Activated naive CD4-positive, alpha-beta T cell treated with Interleukin-2 at 50 U/mL for 16 hours (primary cell): ENCODE measurements around the gene C10orf53.
"Not testable (repeated sequence)": the region's sequence is repeated elsewhere in the genome, so short reads cannot be mapped to it uniquely, and the experiment has no call there.

Source experiments
- DNase-seq: peaks from one replicate; pipeline ENCODE4 v3.0.0-alpha.2; 2020

C10orf53 gene

DNA sequence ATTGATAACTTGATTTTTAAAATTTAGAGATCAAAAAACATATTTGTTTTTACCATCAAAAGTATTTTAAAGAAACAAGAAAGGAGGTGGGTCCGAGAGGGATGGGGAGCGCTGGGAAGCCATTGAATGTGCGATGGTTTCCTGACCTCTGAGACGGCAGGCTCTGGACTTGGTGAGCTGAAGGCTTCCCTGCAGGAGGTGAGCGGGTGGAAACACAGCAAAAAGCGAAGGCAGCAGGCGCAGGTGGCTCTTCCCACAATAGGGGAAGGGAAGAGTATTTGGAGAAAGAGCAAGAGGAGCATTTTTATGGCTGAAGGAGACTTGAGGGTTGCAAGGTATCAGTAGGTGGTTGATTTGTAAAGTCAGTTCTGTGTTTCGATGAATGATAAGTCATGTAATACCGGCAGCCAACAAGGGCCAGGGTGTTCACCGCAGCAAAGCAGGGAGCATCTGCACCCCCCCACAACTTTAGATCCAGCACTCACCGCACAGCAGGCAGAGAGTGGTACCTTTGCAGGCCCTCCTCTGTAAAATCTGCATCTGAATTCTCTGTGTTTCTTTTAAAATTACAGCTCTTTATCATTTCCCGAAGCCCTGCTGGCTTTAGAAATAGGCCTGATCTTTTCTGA is 10.5 kb downstream of the C10orf53 start:
- DNase-seq = no peak

DNA sequence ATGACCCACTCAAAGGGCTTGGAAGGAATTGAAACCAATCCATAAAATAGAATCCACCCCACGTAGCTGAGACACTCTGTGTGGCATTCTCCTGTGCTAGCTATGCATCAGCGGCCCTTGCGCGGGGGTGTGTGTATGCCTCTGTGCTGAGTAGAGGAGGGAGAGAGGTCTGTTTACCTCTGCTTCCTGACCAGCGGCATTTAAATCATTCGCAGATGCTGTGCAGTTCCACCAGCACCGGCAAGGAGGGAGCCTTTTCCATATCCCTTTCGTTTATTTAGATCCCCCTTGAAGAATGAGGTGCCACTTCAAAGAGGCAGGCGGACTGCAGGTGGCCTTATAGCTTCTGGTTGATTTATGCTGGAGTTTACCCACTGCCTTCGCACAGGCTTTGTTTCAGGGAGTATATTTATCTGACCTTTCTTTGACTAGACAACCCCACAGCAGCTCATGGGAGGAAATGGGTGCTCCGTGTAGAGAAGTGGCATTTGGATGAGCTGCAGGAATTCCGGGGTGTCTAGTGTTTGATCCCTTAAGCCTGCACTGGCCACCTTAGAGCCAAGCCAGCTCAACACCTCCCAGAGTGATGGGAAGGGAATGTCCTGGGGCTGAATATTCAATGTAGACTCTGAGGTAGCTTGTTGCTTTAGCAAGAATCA is 11.4 kb downstream of the C10orf53 start:
- DNase-seq = no peak

DNA sequence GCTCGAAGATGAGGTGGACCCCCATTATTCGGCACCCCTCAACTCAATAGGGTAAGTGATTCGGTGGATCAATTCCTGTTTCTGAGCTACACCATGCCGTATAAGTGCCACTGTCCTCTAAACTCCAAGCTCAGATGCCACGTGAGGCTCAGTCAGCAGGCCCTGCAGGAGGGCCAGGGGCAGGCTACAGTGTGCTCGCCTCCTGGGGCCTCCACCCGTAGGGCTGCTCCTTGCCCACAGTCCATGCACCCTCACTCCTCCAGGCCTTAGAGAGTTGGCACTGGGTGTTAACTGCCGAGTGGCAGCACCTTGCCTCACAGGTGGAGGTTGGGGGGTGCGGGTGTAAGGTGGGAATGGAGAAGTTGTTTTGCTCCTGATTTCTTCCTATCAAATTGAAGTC is 12.1 kb downstream of the C10orf53 start:
- DNase-seq = no peak

DNA sequence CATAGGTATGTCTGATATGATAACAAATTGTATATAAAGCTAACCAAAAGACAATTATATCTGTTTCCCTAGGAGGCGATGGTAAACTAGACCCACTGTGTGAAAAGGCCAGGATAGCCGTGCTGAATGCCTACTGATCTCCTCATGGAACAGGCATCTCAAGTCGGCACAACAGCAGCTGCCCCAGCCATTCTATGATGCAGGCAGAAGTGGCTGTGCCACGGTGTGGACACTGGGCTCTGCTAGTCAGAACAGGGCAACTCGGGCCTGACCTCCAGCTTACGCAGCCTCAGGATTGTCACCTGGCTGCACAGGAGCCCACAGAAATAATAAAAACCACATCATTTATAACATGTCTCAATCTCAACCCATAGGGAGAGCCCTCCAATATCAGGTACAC is 15.0 kb downstream of the C10orf53 start:
- no peak for DNase-seq

DNA sequence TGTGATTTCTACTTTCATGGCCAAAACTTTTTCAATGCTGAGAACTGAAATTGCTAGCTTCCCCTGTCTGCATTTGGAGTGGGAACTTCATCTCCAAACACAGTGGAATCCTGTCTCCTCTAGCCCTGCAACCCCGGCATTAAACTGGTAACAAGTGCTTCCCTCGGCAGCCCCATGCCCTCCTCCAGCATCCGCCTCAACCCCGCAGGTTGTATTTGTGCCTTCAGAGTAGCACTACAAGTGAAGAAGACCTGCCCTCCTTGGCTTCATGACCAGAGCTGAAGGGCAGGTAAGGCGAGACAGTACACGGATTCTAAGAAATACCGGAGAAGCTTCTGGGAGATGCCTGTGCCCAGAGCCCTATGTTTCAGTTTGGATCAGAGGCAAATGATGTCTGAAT is 16.9 kb downstream of the C10orf53 start:
- no peak for DNase-seq

DNA sequence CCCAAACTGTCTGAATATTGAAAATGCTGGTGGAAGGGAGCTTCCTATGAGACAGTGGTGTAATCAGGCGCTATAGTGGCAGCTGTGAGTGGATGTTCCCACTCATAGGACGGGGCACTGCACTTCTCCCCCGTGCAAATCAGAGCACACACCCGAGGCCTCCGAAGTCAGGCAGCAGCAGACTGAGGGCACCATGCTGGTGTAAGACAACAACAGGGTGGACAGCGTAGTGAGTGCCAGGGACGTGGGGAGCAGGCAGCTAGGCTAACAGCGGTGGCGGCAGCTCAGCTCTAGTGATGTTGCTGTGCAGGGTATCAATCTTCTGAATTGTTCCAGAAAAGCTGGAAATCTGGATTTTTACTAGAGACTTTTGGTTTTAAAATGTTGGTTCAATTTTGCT is 19.2 kb downstream of the C10orf53 start:
- no peak for DNase-seq

DNA sequence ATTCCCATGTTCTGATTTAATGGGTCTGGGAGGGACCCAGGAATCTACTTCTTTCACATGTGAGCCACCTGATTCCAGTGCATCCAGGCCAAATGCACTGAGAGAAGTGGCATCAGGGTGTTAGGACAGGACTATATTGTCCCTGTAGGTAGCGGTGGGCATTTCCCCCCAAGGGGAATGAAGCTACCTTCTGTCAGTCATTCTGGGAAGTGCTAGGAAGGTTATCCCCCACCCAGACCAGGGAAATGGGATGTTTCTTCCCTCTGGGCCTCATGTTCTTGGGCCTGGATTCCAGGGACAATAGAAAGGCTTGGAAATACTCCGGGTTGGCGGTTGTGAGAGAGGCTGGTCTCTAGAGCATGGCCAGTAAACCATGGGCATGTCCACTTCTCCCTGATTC is 20.8 kb downstream of the C10orf53 start:
- no peak for DNase-seq

DNA sequence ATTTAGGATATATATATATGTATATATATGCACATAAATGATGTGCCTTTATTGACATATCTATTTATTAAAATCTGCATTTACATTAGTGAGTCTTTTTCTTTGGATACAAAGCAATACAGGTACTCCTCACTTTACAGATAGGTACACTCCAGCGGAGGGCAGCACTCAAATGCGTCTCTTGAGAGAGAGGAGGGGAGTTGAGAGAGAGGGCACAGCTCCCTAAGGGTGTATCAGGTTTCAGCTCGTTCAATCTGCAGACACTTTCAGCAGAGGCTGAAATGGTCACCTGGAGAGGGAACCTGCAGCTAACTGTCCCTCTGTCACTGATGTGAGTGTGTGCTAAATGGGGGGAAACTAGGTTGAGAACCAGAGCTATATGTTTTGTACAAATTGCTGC is 21.5 kb downstream of the C10orf53 start:
- DNase-seq = no peak

DNA sequence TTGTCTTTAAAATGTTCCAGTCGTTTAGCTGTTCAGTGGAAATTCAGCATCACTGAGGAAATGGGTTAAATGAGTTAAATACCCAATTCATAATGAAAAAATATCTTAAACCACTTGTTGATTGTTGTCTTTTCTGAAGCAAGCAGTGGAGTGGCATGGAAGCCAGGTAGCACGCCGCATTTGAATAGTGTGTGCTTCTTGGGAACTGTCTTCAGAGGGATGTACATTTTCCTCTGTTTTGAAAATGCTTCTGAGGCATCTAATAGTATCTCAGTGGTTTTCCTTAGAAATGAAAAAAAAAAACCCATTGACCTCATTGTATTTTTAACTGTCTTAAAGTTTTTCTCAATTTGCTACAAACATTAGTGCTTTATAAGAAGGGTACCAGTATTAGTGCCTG is 28.1 kb downstream of the C10orf53 start:
- no peak for DNase-seq

DNA sequence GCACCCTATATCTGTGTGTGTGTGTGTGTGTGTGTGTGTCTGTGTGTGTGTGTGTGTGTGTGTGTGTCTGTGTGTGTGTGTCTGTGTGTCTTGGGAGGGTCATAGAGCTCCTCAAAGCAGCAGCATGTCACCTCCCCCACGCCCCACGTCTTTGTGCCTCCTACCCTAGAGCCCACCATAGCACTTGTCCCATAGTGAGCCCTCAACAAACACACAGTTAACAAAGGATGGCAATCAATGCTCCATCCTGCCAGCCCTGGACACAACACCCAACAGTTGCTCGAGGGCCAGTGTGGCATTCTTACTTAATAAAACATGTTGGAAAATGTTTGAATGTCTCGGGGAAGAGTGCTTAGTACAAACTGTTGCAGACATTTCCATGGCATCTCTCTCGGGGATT is 30.5 kb downstream of the C10orf53 start:
- no peak for DNase-seq

DNA sequence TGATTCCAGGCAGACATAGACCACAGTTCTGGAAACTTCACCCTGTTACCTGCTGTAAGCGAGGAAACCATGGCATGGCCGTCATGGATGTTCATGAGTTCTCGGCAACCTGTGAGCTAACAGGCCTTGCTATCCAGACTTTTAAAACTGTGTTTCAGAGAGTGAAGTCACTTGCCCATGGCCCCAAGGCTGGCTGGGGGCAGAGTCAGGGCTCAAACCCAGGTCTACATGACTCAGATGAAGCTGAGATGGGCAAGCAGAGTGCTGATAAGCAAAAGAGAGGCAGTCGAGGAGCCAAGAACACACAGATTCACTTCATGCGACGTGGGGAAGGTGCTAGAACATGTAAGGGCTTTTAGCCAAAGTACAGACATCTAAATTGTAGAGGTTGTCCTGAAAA is 31.5 kb downstream of the C10orf53 start:
- no peak for DNase-seq

DNA sequence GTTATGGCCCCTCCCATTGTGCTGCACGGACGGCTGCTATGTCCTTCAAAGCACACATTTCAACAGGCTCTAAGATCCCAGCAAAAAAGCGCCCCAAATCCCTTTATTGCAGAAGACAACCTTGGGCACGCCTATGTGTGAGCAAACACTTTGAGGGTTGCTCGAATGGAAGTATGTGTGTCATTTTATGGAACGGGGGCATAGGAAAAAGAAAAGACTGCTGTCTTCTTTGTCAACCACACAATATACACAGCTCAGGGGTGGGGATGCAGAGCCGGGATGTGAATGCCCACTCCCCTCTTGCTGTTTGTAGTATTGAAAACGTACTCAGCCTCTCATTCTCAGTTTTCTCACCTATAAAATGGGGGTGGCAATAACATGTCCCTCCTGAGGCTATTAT is 32.0 kb downstream of the C10orf53 start:
- DNase-seq = no peak

DNA sequence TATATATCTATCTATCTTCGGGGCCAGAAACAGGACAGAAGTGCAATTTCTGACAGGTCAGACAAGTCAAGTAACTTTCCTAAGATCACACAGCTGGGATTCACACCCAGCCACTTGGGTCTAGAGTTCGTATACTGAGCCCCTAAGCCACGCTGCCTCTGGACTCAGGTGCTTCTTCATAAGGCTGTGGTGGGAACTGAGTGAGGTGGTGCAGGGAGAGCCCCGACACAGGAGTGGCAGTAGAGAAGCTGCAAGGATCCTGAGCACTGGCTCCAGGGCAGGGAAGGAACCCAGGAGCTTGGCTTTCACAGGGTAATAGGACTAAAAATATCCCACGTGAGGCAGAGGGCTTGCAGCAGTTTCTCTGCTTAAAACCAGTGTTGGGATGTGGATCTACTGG is 33.8 kb downstream of the C10orf53 start:
- DNase-seq = no peak

DNA sequence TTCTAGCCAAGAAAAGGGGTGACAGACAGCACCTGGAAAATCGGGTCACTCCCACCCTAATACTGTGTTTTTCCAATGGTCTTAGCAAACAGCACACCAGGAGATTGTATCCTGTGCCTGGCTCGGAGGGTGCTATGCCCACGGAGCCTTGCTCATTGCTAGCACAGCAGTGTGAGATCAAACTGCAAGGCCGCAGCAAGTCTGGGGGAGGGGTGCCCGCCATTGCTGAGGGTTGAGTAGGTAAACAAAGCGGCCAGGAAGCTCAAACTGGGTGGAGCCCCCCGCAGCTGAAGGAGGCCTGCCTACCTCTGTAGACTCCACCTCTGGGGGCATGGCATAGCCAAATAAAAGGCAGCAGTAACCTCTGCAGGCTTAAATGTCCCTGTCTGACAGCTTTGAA is 35.7 kb downstream of the C10orf53 start:
- not testable (repeated sequence) for DNase-seq

DNA sequence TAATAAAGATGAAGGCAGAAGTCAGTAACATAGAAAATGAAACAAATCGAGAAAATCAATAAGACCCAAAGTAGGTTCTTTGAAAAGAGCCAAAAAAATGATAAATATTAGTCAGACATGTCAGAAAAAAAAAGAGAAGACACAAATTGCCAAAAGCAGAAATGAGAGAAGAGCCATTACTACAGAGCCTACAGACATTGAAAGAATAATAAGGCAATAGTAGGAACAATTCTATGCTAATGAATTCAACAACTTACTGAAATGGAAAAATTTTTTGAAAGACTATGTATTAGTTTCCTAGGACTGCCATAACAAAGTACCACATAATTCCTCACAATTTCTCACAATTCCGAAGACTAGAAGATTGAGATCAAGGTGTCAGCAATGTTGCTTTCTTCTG is 47.1 kb downstream of the C10orf53 start:
- DNase-seq = no peak

DNA sequence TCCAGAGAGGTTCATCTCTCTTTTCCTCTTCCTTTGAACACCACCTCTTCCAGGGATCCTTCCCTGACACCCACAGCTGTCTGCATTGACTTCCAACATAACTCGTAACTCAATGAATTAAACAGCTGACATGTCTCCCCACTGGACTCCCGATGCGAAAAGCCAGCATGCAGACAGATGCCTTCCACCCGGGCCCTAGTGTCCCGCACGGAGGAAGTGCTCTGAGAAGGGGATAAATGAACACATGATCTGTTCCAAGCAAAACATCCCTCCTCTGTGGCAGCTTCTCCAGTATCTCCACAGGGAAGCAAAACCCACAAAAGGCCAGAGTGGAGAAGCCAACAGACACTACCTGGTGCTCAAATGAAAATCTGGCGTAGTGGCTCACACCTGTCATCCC is 54.4 kb downstream of the C10orf53 start:
- no peak for DNase-seq

DNA sequence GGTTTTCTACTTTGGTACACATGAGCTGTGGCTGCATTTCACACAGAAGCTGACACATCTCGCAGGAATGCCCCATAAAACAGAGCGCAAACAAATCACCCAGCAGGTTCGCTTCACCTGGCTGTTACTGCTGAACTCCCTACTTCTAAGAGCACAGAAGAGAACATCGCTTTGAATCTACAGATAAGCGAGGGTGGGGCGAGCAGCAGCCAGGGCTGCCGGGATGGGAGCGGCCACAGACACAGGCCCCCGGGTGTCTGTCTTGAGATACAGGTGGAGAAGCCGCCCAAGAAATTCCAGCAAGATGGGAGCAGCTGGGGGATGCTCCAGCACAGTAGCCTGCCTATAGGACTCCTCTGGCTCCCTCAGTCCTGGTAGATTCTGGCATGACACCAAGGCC is 55.2 kb downstream of the C10orf53 start:
- DNase-seq = no peak

DNA sequence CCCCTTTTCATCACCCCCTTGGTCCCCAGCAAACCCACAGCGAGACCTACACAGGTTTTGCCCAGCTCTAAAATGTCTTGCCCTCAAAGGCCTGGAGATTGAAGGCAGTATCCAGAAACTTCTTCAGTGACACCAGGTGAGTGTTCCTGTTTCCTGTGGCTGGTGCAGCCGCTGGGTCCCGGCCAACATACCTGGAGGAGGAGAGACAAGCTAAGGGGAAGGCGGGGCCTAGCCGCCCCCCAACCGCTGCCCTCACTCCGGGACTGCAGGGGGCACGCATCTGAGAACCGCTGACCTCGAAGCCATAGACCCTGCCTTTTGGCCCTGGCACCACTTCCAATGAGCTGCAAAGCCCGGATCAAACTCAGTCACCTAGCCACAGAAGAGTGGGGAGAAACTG is 55.7 kb downstream of the C10orf53 start:
- DNase-seq = no peak

DNA sequence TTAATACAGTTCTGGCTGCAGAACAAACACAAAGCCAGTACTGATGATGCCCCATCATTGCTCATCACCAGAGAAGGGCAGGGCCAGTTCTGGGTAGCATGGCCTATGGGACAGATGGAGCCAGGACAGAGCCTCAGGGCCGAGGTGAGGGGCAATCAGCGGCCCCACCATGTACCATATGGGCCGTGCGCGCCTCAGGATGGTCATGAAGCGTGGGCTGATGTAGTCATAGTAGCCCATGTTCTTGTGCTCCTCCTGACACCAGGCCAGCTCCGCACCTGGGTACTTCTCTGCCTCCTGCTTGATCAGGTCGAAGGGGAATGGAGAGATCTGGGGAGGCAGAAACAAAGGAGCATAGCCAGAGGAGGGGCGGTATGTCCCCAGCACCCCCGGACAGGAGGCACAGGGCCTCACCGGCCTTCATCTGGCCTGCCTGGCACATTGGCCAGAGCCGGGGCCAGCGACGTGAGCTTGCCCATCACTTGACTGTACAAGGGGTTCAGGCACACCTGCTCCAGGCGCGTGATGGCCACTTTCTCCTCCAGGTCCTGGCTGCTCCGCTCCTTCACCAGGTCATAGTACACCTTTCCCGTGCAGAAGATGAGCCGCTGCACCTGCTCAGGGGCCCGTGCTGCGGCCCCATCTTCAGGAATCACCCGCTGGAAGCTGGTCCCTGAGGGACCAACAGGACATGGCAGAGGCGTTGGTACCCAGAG is 56.6 kb downstream of the C10orf53 start:
- no peak for DNase-seq

DNA sequence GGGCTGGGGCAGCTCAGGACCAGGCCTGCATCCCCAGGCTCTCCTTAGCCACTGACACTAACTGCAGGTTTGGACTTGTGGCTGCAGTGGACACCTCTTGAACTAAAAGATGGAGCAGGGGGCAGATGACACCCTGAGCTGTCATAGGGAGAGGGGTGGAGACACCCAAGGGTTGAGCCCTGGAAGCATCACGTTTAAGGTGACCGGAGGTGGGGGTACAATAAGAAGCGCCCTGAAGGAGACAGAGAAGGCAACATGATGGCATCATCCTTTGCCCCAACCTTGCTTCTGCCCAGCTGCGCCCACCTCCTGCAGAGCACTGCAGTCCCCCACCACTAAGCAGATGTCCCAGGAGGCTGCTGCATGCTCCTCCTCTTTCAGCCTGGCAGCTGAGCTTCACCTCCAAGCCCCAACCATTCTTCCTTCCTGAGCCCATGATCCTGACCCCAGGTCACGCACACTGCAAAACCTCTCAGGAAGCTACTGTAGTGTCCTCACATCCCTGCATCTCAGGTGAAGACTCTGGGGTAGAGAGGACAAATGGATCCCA is 57.2 kb downstream of the C10orf53 start:
- no peak for DNase-seq

DNA sequence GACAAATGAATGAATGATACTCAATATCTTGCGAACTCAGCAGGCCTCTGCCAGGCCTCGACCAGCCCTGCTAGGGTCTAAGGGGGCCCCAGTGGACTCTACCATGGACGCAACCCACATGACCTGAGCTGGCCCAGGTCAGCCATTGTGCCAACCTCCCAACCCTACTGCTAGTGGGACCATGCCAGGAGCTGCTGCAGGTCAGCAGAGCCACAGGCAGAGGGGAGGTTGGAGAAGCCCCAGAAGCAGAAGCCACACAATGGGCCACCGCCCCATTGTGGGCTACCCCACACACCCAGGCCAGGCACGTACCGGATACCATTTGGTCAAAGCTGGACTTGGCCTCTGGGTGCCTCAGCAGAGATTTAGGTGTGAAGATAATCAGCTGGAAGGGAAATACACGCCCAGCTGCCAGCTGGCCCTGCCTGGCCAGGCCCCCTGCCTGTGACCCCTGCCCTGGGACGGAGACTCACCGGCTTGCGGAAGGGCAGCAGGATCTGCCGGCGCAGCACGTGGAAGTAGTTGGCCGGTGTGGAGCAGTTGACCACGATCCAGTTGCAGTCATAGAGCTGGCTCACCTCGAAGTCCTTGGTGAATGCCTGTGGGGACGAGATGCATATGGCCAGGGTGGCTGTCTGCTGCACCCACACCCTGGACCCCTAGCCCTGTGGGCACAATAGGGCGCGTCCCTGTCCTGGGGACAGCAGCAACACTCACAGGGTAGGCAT is 58.2 kb downstream of the C10orf53 start:
- no peak for DNase-seq

DNA sequence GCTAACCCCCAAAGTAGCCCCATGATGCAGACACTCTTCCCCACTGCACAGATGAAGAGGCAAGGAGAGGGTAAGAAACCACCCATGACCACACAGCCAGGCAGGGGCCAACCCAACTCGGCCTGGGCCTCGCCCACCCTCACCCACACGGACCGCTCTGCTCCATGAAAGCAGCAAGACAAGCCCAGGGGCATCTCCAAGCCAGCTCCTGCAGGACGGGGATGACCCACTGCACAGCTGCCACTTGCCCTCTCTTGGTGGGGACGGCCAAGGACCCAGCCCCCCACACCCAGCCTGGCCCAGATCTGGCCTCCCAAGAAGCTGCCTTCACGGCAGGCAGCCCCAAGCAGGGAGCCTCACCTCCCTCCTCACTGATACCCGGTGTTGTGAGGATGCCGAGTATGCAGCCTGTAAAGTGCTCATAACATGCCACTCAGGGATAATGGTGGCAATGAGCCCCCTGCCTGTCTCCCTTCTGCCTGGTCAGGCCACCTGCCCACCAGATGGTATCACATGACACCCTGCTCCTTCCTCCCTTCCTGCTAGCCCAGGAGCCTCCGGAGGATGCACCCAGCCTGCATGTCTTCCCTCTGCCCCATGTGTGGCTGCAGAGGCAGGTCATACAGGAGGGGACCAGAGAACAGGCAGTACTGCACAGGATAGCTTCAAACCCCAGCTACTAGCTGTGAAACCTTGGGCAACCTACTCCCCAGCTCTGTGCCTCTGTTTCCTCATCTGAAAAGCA is 59.3 kb downstream of the C10orf53 start:
- DNase-seq = no peak

DNA sequence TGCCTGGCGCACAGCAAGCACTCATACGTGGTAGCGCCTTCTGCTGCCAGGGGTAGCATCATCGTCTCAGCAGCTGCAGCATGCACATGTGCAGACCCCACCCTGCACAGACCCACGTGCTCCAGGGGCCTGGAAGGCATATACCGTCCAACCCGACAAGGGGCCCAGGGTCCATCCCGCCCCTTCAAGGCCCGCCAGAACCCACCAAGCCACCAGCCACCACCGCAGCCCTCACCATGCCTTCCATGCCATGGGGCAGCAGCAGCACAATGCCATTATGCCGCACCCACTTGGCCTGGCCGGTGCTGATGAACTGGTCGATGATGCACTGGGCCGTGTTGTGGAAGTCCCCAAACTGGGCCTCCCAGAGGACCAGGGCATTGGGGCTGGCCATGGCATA is 60.0 kb downstream of the C10orf53 start:
- DNase-seq = no peak
